ENCODE data around the gene DAB1. TPM values are rescaled to one million over a fixed set of nuclear protein-coding genes. Genes with fewer than 3 reads are reported as not detected.

Gene DAB1
- total RNA-seq, 1 donor from 2014 or later = 14.6 TPM

DNA sequence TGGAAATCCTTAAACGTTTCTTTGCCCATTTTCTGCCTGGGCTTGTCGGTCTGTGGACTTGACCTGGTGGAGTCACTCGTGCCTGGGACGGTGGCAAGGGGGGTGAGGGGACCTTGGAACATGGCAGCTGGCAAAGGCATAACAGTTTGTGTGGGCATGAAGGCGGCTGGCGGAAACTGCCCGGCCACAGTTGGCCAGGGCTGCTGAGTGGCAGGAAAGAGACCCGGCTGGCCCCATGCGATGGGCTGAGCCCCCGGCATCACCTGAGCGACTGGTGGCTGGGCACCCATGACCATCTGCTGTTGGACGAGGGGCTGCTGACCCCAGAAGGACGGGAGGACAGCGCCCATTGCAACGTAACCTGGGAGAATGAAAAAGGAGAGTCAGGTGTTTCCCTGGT is 408.8 kb downstream of the DAB1 start:
- Histone ChIP-seq H3K4me3 (no peak overlapping the region), H3K79me2 (ENCODE audit: low read depth) (no peaks in the 10 kb centered on the region), H3K4me2 (no peak overlapping the region), H4K20me1 (ENCODE audit: low read depth) (no peaks in the 10 kb centered on the region), H3K27ac (no peak overlapping the region), H3K9ac (no peak overlapping the region), H2AFZ (replicated peaks) (no peak overlapping the region), H3K36me3 (no peaks in the 10 kb centered on the region), H3K4me1 (no peaks in the 10 kb centered on the region), H3F3A (ENCODE audit: low read depth) (no peaks in the 10 kb centered on the region), H3K9me3 (ENCODE audit: low read depth) (no peaks in the 10 kb centered on the region), H3K27me3 (no peaks in the 10 kb centered on the region)
- Mint-ChIP-seq H3K27ac (no peak overlapping the region), H3K4me1 (peaks cover 18% of the 10 kb centered on the region), H3K27me3 (ENCODE audit: insufficient read depth, low read depth) (peaks cover 2% of the 10 kb centered on the region), H3K9me3 (no peaks in the 10 kb centered on the region), H3K4me3 (no peak overlapping the region), H3K36me3 (peaks cover 2% of the 10 kb centered on the region)
- TF ChIP-seq EZH2phosphoT487 (IDR thresholded peaks at IDR 0.05) = no peak
- TF ChIP-seq, protein P1, sequence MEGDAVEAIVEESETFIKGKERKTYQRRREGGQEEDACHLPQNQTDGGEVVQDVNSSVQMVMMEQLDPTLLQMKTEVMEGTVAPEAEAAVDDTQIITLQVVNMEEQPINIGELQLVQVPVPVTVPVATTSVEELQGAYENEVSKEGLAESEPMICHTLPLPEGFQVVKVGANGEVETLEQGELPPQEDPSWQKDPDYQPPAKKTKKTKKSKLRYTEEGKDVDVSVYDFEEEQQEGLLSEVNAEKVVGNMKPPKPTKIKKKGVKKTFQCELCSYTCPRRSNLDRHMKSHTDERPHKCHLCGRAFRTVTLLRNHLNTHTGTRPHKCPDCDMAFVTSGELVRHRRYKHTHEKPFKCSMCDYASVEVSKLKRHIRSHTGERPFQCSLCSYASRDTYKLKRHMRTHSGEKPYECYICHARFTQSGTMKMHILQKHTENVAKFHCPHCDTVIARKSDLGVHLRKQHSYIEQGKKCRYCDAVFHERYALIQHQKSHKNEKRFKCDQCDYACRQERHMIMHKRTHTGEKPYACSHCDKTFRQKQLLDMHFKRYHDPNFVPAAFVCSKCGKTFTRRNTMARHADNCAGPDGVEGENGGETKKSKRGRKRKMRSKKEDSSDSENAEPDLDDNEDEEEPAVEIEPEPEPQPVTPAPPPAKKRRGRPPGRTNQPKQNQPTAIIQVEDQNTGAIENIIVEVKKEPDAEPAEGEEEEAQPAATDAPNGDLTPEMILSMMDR (IDR thresholded peaks at IDR 0.05) = no peak
- no peak for TF ChIP-seq EZH2 (IDR thresholded peaks at IDR 0.05)
- DNase-seq (ENCODE audit: low spot score) = no peak

GRCh38 chr1:57013522-57013921 is 410.3 kb downstream of the DAB1 start:
- no peak overlapping the region for H3K9ac ChIP-seq
- H3K27me3 Mint-ChIP-seq (ENCODE audit: insufficient read depth, low read depth) = peaks cover 2% of the 10 kb centered on the region
- no peak overlapping the region for H3K27ac Mint-ChIP-seq
- H3F3A ChIP-seq (ENCODE audit: low read depth) = no peaks in the 10 kb centered on the region
- H3K27ac ChIP-seq = no peak overlapping the region
- H3K4me3 ChIP-seq = no peak overlapping the region
- no peaks in the 10 kb centered on the region for H3K9me3 ChIP-seq (ENCODE audit: low read depth)
- H3K4me1 ChIP-seq = no peaks in the 10 kb centered on the region
- no peak overlapping the region for H3K4me3 Mint-ChIP-seq
- TF ChIP-seq, protein P1 (IDR thresholded peaks at IDR 0.05) = no peak
- TF ChIP-seq EZH2 (IDR thresholded peaks at IDR 0.05) (no peak), EZH2phosphoT487 (IDR thresholded peaks at IDR 0.05) (no peak)
- H3K27me3 ChIP-seq = no peaks in the 10 kb centered on the region
- peaks cover 18% of the 10 kb centered on the region for H3K4me1 Mint-ChIP-seq
- H3K36me3 ChIP-seq = no peaks in the 10 kb centered on the region
- no peak overlapping the region for H3K4me2 ChIP-seq
- no peaks in the 10 kb centered on the region for H4K20me1 ChIP-seq (ENCODE audit: low read depth)
- peaks cover 2% of the 10 kb centered on the region for H3K36me3 Mint-ChIP-seq
- DNase-seq (ENCODE audit: low spot score) = no peak
- H3K79me2 ChIP-seq (ENCODE audit: low read depth) = no peaks in the 10 kb centered on the region
- H3K9me3 Mint-ChIP-seq = no peaks in the 10 kb centered on the region
- H2AFZ ChIP-seq (replicated peaks) = no peak overlapping the region

DNA sequence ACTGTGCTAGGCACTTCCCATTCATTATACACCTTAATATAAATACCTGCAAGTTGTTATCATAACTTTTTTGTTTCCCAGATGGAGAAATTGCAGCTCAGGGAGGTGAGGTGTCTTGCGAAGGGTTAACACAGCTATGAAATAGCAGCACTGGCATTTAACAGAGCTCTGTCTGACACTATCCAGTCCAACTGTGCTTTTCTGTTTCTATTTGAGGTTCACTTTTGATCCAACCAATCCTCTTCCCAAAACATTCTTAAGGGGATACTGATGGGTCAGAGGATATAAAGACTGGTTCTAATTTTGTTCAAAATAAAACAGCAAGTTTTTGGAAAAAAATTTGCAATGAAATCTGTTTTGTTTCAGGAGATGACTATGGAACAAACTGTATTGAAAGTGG is 411.5 kb downstream of the DAB1 start:
- Histone ChIP-seq H3K4me3 (no peak overlapping the region), H3K27ac (no peak overlapping the region), H3K27me3 (no peaks in the 10 kb centered on the region), H2AFZ (replicated peaks) (no peak overlapping the region), H3K9ac (no peak overlapping the region), H3K79me2 (ENCODE audit: low read depth) (no peaks in the 10 kb centered on the region), H3K36me3 (no peaks in the 10 kb centered on the region), H3K4me2 (no peak overlapping the region), H3K4me1 (no peaks in the 10 kb centered on the region), H3K9me3 (ENCODE audit: low read depth) (no peaks in the 10 kb centered on the region), H3F3A (ENCODE audit: low read depth) (no peaks in the 10 kb centered on the region), H4K20me1 (ENCODE audit: low read depth) (no peaks in the 10 kb centered on the region)
- peaks cover 11% of the 10 kb centered on the region for H3K4me1 Mint-ChIP-seq
- no peaks in the 10 kb centered on the region for H3K9me3 Mint-ChIP-seq
- TF ChIP-seq, protein P1 (IDR thresholded peaks at IDR 0.05) = no peak
- TF ChIP-seq EZH2phosphoT487 (IDR thresholded peaks at IDR 0.05) (no peak), EZH2 (IDR thresholded peaks at IDR 0.05) (no peak)
- no peak for DNase-seq (ENCODE audit: low spot score)
- H3K36me3 Mint-ChIP-seq = peaks cover 2% of the 10 kb centered on the region
- H3K4me3 Mint-ChIP-seq = no peak overlapping the region
- H3K27ac Mint-ChIP-seq = no peak overlapping the region
- H3K27me3 Mint-ChIP-seq (ENCODE audit: insufficient read depth, low read depth) = peaks cover 2% of the 10 kb centered on the region

All from neural progenitor cell (in vitro differentiated cells).